Measurements from ENCODE around the gene TUBA1C. TPM values are rescaled to one million over a fixed set of nuclear protein-coding genes. Genes with fewer than 3 reads are reported as not detected.

TUBA1C gene
- total RNA-seq, 1 experiment from 2014 or later: 660 TPM

DNA sequence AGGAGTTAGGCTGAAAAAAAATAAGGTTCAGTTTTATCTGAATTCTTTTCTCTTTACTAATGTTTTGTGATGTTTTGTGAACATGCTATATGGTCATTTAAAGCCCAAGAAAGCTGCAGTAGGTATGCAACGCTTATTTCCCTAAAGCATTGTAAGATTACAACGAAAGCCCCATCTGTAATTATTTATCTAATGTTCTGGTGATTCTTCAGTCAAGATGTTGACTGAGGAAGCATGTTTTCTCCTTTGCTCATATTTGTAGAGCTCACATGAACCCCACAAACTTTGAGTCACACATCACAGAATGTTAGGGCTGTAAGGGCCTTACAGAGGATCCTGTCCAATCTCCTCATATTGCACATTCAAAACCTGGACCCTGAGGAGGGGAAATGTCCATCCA lies 3.2 kb upstream of the TUBA1C start:
- Histone ChIP-seq H2BK12ac (ENCODE audit: insufficient read length, low read depth, low read length) (no peak overlapping the region), H3K56ac (ENCODE audit: insufficient read length, low read depth, low read length) (no peak overlapping the region), H3K23me2 (ENCODE audit: insufficient read length, low read depth, low read length, poor library complexity, severe bottlenecking) (peaks cover 5% of the 10 kb centered on the region), H4K5ac (ENCODE audit: insufficient read length, low read depth, low read length) (no peak overlapping the region), H3K4ac (ENCODE audit: low read depth, low read length) (no peak overlapping the region), H3K79me2 (ENCODE audit: insufficient read depth, low read length) (peaks cover 12% of the 10 kb centered on the region; the same call in 1 of the 2 replicates), H3K27ac (ENCODE audit: insufficient read length, low read depth, low read length) (no peak overlapping the region), H2BK15ac (ENCODE audit: low read depth, low read length) (no peak overlapping the region), H2AK5ac (ENCODE audit: insufficient read length, low read length) (no peak overlapping the region), H4K91ac (ENCODE audit: insufficient read length, low read depth, low read length) (no peak overlapping the region), H3K14ac (ENCODE audit: insufficient read depth, low read length) (no peak overlapping the region), H3T11ph (ENCODE audit: low read length) (no peak overlapping the region), H3K23ac (ENCODE audit: insufficient read length, low read depth, low read length) (no peak overlapping the region), H3K4me1 (ENCODE audit: insufficient read depth, low read length) (no peaks in the 10 kb centered on the region), H3K27me3 (ENCODE audit: insufficient read depth, low read length) (no peaks in the 10 kb centered on the region), H3K9me3 (ENCODE audit: control insufficient read depth, low read depth, low read length) (no peaks in the 10 kb centered on the region), H2BK5ac (ENCODE audit: insufficient read length, low read length) (no peak overlapping the region), H3K18ac (ENCODE audit: insufficient read length, low read depth, low read length) (no peak overlapping the region), H3K4me2 (ENCODE audit: insufficient read depth, insufficient read length, low read length) (no peak overlapping the region), H2AFZ (ENCODE audit: low read length) (no peak overlapping the region), H3K79me1 (ENCODE audit: insufficient read depth, low read depth, low read length, poor library complexity, severe bottlenecking) (peaks cover 4% of the 10 kb centered on the region), H4K20me1 (ENCODE audit: control insufficient read depth, insufficient read depth, insufficient read length) (no peaks in the 10 kb centered on the region), H2BK120ac (ENCODE audit: low read depth, low read length, poor library complexity, severe bottlenecking) (no peak overlapping the region), H4K8ac (replicated peaks; ENCODE audit: insufficient read length, low read depth, low read length) (no peak overlapping the region), H2BK20ac (ENCODE audit: low read depth, low read length, poor library complexity, severe bottlenecking) (no peak overlapping the region), H3K9ac (ENCODE audit: extremely low read depth, insufficient read length, low read length) (no peak overlapping the region)
- H3K4me3 Mint-ChIP-seq: no peak overlapping the region
- peaks cover 5 to 15% (median 11%) of the 10 kb centered on the region in 3 experiments; a peak in 6 of 7 replicates for H3K36me3 Mint-ChIP-seq (ENCODE audit: insufficient read depth in 1 of 3, low read depth in 3 of 3)
- H3K27me3 Mint-ChIP-seq (ENCODE audit: low read depth): no peaks in the 10 kb centered on the region; the same call in 1 of the 2 replicates
- TF ChIP-seq, protein P1, sequence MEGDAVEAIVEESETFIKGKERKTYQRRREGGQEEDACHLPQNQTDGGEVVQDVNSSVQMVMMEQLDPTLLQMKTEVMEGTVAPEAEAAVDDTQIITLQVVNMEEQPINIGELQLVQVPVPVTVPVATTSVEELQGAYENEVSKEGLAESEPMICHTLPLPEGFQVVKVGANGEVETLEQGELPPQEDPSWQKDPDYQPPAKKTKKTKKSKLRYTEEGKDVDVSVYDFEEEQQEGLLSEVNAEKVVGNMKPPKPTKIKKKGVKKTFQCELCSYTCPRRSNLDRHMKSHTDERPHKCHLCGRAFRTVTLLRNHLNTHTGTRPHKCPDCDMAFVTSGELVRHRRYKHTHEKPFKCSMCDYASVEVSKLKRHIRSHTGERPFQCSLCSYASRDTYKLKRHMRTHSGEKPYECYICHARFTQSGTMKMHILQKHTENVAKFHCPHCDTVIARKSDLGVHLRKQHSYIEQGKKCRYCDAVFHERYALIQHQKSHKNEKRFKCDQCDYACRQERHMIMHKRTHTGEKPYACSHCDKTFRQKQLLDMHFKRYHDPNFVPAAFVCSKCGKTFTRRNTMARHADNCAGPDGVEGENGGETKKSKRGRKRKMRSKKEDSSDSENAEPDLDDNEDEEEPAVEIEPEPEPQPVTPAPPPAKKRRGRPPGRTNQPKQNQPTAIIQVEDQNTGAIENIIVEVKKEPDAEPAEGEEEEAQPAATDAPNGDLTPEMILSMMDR (conservative IDR thresholded peaks at IDR 0.05): no peak
- no peaks in the 10 kb centered on the region for H3K9me3 Mint-ChIP-seq
- WGBS (ENCODE audit: extremely low coverage, insufficient read length, low lambda C conversion rate): no CpG with 5 or more reads among the region's 2 CpGs
- no peak overlapping the region for H3K27ac Mint-ChIP-seq
- peaks cover 13 to 23% of the 10 kb centered on the region in 2 experiments for H3K4me1 Mint-ChIP-seq
- no peak for DNase-seq

Measured in H9 (cell line).